Measurements from ENCODE around the gene ZNF423.

GRCh38 chr16:49528866-49529288 lies 327.0 kb downstream of the ZNF423 start:
- no peak for TF ChIP-seq POLR2A (IDR thresholded peaks at IDR 0.05)
- TF ChIP-seq, protein P1, sequence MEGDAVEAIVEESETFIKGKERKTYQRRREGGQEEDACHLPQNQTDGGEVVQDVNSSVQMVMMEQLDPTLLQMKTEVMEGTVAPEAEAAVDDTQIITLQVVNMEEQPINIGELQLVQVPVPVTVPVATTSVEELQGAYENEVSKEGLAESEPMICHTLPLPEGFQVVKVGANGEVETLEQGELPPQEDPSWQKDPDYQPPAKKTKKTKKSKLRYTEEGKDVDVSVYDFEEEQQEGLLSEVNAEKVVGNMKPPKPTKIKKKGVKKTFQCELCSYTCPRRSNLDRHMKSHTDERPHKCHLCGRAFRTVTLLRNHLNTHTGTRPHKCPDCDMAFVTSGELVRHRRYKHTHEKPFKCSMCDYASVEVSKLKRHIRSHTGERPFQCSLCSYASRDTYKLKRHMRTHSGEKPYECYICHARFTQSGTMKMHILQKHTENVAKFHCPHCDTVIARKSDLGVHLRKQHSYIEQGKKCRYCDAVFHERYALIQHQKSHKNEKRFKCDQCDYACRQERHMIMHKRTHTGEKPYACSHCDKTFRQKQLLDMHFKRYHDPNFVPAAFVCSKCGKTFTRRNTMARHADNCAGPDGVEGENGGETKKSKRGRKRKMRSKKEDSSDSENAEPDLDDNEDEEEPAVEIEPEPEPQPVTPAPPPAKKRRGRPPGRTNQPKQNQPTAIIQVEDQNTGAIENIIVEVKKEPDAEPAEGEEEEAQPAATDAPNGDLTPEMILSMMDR (IDR thresholded peaks at IDR 0.05 in 8 of 11, conservative IDR thresholded peaks at IDR 0.05 in 3 of 11) = no peak
